Measurements from ENCODE around the gene LGI4. TPM values are rescaled to one million over a fixed set of nuclear protein-coding genes. Genes with fewer than 3 reads are reported as not detected.

LGI4 gene
- total and polyA plus RNA-seq, 11 donors = 2.2 to 15.1 (median 6.0) TPM

DNA sequence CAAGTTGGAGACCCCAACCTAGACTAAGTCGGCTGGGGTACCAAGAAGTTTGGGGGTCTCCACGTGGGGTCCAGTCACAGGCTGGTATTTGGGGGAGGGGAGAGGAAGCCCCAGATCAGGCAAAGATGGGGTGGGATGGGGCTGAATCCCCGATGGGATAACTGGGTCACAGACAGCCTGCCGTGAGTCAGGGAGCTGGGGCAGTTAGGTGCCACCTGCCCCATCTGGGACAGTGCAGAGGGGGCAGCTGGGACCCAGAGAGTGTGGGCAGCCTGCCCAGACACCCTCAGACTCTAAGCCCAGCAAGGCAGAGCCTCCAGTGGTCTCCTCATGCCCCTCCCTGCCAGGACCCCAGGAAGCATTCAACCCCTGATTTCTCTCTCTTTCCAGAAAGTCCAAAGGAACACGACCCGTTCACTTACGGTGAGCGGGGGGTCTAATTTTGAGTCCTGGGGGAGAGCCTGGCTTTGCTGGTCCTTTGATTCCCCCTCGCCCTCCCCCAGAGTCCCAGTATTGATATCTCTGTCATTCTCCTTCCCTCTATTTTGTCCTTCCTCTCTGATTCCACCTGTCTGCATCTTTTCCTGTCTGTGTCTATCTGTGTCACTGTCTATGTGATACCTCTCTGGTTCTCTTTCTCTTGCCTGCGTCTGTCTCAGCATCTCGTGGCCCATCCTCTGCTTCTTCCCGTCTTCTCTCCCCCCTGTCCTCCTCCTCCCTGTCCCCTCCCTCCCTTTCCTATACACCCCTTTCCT lies 5.5 kb upstream of the LGI4 start:
- H3K36me3 ChIP-seq = peaks cover 0 to 9% (median 0%) of the 10 kb centered on the region in 9 donors
- peaks cover 0 to 61% (median 41%) of the 10 kb centered on the region in 12 donors for H3K4me1 ChIP-seq
- H3K27ac ChIP-seq = peak overlapping the region; percentile 78 to 100 (median 96)
- peak overlapping the region; percentile 7 to 71 (median 56) for H3K4me3 ChIP-seq
- no peaks in the 10 kb centered on the region for H3K9me3 ChIP-seq
- DNase-seq = peak in 1 of 5 donors; percentile 35
- ATAC-seq = no peak
- no peak for TF ChIP-seq POLR2A (IDR thresholded peaks at IDR 0.05)
- TF ChIP-seq, protein P1, sequence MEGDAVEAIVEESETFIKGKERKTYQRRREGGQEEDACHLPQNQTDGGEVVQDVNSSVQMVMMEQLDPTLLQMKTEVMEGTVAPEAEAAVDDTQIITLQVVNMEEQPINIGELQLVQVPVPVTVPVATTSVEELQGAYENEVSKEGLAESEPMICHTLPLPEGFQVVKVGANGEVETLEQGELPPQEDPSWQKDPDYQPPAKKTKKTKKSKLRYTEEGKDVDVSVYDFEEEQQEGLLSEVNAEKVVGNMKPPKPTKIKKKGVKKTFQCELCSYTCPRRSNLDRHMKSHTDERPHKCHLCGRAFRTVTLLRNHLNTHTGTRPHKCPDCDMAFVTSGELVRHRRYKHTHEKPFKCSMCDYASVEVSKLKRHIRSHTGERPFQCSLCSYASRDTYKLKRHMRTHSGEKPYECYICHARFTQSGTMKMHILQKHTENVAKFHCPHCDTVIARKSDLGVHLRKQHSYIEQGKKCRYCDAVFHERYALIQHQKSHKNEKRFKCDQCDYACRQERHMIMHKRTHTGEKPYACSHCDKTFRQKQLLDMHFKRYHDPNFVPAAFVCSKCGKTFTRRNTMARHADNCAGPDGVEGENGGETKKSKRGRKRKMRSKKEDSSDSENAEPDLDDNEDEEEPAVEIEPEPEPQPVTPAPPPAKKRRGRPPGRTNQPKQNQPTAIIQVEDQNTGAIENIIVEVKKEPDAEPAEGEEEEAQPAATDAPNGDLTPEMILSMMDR (IDR thresholded peaks at IDR 0.05) = no peak
- 51 to 54% (median 53%) methylated on average over 12 of the region's 12 CpGs for WGBS, 4 donors
- H3K27me3 ChIP-seq = peaks cover 0 to 23% (median 0%) of the 10 kb centered on the region in 9 donors
- intact Hi-C loops (cut with DNase I) = loop anchor here in 7 of 10 donors (2.0 to 10.0 kb wide), 4 partner anchors 124 to 132 kb away; partner anchors contain the start of gene USF2 (in 6 of the 7)

- no peaks in the 10 kb centered on the region for H3K9me3 ChIP-seq
- intact Hi-C loops (cut with DNase I) = loop anchor here in 8 of 10 donors (5.0 to 10.0 kb wide), 5 partner anchors 71 to 166 kb away; partner anchors contain the start of gene HPN (in 1 of the 8)
- peak within 1 kb of the TSS; percentile 7 to 71 (median 56) for H3K4me3 ChIP-seq
- peaks cover 0 to 69% (median 45%) of the 10 kb centered on the region in 12 donors for H3K4me1 ChIP-seq
- H3K27ac ChIP-seq = peak within 1 kb of the TSS; percentile 78 to 100 (median 96)
- DNase-seq (peak; percentile 62 to 84 (median 80)), ATAC-seq (peak; percentile 33 to 60 (median 47))
- TF ChIP-seq, protein P1 (IDR thresholded peaks at IDR 0.05) = no peak
- TF ChIP-seq POLR2A (IDR thresholded peaks at IDR 0.05) = peak in 1 of 2 donors; percentile 41
- H3K36me3 ChIP-seq = peaks cover 0 to 9% (median 0%) of the 10 kb centered on the region in 9 donors
- 25 to 50% (median 40%) methylated on average over 11 to 18 of the region's 18 CpGs for WGBS, 4 donors
- peaks cover 0 to 14% (median 0%) of the 10 kb centered on the region in 9 donors for H3K27me3 ChIP-seq
These were observed 3.5 kb upstream of the LGI4 start, which contains the start of gene FXYD1 for GRCh38 chr19:35138305-35138892. Gene FXYD1, plus strand, starts transcription at chr19:35138824. Its CDS starts 1,256 bp downstream, at chr19:35140080.

- Histone ChIP-seq H3K9me3 (no peaks in the 10 kb centered on the region), H3K36me3 (peaks cover 0 to 6% (median 0%) of the 10 kb centered on the region in 9 donors), H3K4me1 (peaks cover 0 to 63% (median 36%) of the 10 kb centered on the region in 12 donors), H3K27me3 (peaks cover 0 to 8% (median 0%) of the 10 kb centered on the region in 9 donors), H3K27ac (peak overlapping the region in 7 of 12 donors; percentile 89 to 100 (median 96)), H3K4me3 (no peak overlapping the region)
- ATAC-seq (no peak), DNase-seq (peak in 1 of 5 donors; percentile 28)
- WGBS, 4 donors = 51 to 60% (median 55%) methylated on average over 9 of the region's 9 CpGs
- intact Hi-C loops (cut with DNase I) = loop anchor here in 9 of 10 donors (2.0 to 10.0 kb wide), 6 partner anchors 22 to 165 kb away; partner anchors contain the start of genes FXYD3 (in 1 of the 9) and HPN (in 1 of the 9)
- TF ChIP-seq, protein P1 (IDR thresholded peaks at IDR 0.05) = no peak
- TF ChIP-seq POLR2A (IDR thresholded peaks at IDR 0.05) = no peak
These were observed 2.3 kb upstream of the LGI4 start for GRCh38 chr19:35136977-35137702.
